ENCODE data around the gene BAIAP2L2.

- no peak for TF ChIP-seq CTCF (IDR thresholded peaks at IDR 0.05; ENCODE audit: low read depth, low read length)
- TF ChIP-seq POLR2A (IDR thresholded peaks at IDR 0.05; ENCODE audit: extremely low read depth, insufficient read length), result no peak
Measured at GRCh38 chr22:38118182-38118581, 7.7 kb upstream of the BAIAP2L2 start.

Data from NB4 (cell line).